Breast epithelium (tissue), 3 donors: ENCODE data around the gene DPYD.

Source experiments
- CTCF ChIP-seq, 3 donors: fragments of 450-650 bp; IDR thresholded peaks; one replicate each; pipeline ENCODE4 v1.5.1; 2016 to 2017; ENCODE audit warnings: antibody characterized with exemption in 3 of 3, mild to moderate bottlenecking in 3 of 3, moderate library complexity in 3 of 3
- POLR2A ChIP-seq: fragments of 450-650 bp; IDR thresholded peaks from one replicate; pipeline ENCODE4 v1.6.1; 2016; ENCODE audit warnings: antibody characterized with exemption, mild to moderate bottlenecking, moderate library complexity

DNA sequence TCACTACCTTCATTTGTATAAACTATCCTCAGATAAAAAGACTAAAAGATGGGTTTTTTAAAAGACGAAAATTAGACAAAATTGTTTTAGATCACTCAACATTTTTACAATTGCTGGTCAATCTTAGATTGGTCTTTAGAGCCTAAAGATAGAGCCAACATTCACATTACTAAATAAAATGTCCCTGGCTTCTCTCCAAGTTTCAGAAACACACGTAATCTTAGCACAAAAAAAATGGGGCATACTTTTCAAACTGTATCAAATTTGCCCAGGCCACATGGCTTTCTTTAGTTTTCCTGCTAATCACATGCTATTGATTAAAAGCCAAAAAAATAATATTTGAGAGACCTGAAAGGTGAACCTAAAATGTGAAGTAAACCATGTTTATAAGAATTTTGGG is 288.1 kb downstream of the DPYD start:
- no peak for TF ChIP-seq POLR2A
- TF ChIP-seq CTCF (IDR thresholded peaks at IDR 0.05): no peak
